K562 (cell line): ENCODE data around the gene MOB1A. TPM values are rescaled to one million over a fixed set of nuclear protein-coding genes. Genes with fewer than 3 reads are reported as not detected.

ENCODE experiments used
- ATF1 ChIP-seq, 2 experiments: fragments of 450-650 bp in 1 of 2; IDR thresholded peaks; 2 replicates each; pipeline ENCODE4 v1.6.1; 2016; ENCODE audit warnings: missing compliant biosample characterization in 1 of 2, missing genetic modification characterization in 1 of 2
- ATF6 ChIP-seq: sonication (generic); formaldehyde crosslinking; IDR thresholded peaks from 2 replicates; pipeline ENCODE4 v1.4.0; 2020; ENCODE audit warnings: mild to moderate bottlenecking, missing genetic modification reagents
- ATF7 ChIP-seq: fragments of 450-650 bp; IDR thresholded peaks from 2 replicates; pipeline ENCODE4 v1.7.1; 2014; ENCODE audit warnings: mild to moderate bottlenecking, moderate library complexity
- CEBPG ChIP-seq, 3 experiments: fragments of 200-800 bp in 1 of 3; sonication (Bioruptor generic) in 1 of 3; sonication (generic) in 1 of 3; formaldehyde crosslinking in 1 of 3; IDR thresholded peaks in 2 of 3; conservative IDR thresholded peaks in 1 of 3; 2 replicates each; pipeline versions ENCODE4 v1.6.1 to v1.8.0; 2016 to 2022; ENCODE audit warnings: missing compliant biosample characterization in 2 of 3, missing genetic modification characterization in 2 of 3, mild to moderate bottlenecking in 1 of 3, missing genetic modification reagents in 1 of 3
- ETS1 ChIP-seq: conservative IDR thresholded peaks from 2 replicates; pipeline ENCODE4 v1.6.1; 2011; ENCODE audit warnings: low read depth, mild to moderate bottlenecking, low read length; ENCODE audit not compliant: control insufficient read depth
- FOXA3 ChIP-seq, 2 experiments: fragments of 450-650 bp in 1 of 2; sonication (generic) in 1 of 2; formaldehyde crosslinking; IDR thresholded peaks in 1 of 2; conservative IDR thresholded peaks in 1 of 2; 2 replicates each; pipeline versions ENCODE4 v1.4.0 to v1.8.0; 2020 to 2022; ENCODE audit warnings: mild to moderate bottlenecking in 2 of 2, missing genetic modification reagents in 1 of 2
- FUS ChIP-seq: fragments of 200-400 bp; formaldehyde crosslinking; optimal IDR thresholded peaks from 2 replicates; pipeline ENCODE3; 2017; ENCODE audit warnings: low read depth, low read length
- HMBOX1 ChIP-seq: sonication (generic); IDR thresholded peaks from 2 replicates; pipeline ENCODE4 v1.6.1; 2016
- MED1 ChIP-seq: sonication (generic); formaldehyde crosslinking; IDR thresholded peaks from 2 replicates; pipeline ENCODE4 v1.8.1; 2023; ENCODE audit warnings: missing genetic modification reagents, borderline replicate concordance
- PATZ1 ChIP-seq: fragments of 250-450 bp; sonication (Bioruptor Pico); IDR thresholded peaks from 2 replicates; pipeline ENCODE4 v1.5.0; 2020; ENCODE audit warnings: mild to moderate bottlenecking, borderline replicate concordance
- POLR2G ChIP-seq: fragments of 200-400 bp; formaldehyde crosslinking; IDR thresholded peaks from 2 replicates; pipeline ENCODE4 v1.6.1; 2017; ENCODE audit warnings: low read depth, mild to moderate bottlenecking, antibody characterized with exemption, low read length, moderate library complexity
- RBM25 ChIP-seq: fragments of 200-400 bp; formaldehyde crosslinking; IDR thresholded peaks from 2 replicates; pipeline ENCODE4 v1.6.1; 2018; ENCODE audit warnings: low read length, low read depth, moderate library complexity; ENCODE audit not compliant: severe bottlenecking
- SMARCB1 ChIP-seq: IDR thresholded peaks from 2 replicates; pipeline ENCODE4 v1.6.1; 2011; ENCODE audit warnings: improper control_type of control experiment, low read depth; ENCODE audit not compliant: insufficient read length
- TEAD4 ChIP-seq, 2 experiments: sonication (generic) in 1 of 2; formaldehyde crosslinking in 1 of 2; IDR thresholded peaks; 2 replicates each; pipeline versions ENCODE4 v1.6.1 to v1.8.0; 2012 to 2022; ENCODE audit warnings: borderline replicate concordance in 1 of 2, inconsistent platforms in 1 of 2, low read length in 1 of 2, mild to moderate bottlenecking in 1 of 2, missing genetic modification reagents in 1 of 2
- ZNF263 ChIP-seq: sonication (generic); formaldehyde crosslinking; IDR thresholded peaks from 2 replicates; pipeline ENCODE4 v1.8.0; 2022; ENCODE audit warnings: mild to moderate bottlenecking, missing genetic modification reagents, borderline replicate concordance
- ZNF740 ChIP-seq, 3 experiments: fragments of 200-800 bp in 1 of 3; sonication (Bioruptor generic) in 1 of 3; sonication (generic) in 1 of 3; formaldehyde crosslinking in 1 of 3; IDR thresholded peaks; 2 replicates each; pipeline versions ENCODE4 v1.6.1 to v1.8.0; 2016 to 2022; ENCODE audit warnings: mild to moderate bottlenecking in 2 of 3, missing compliant biosample characterization in 2 of 3, missing genetic modification characterization in 2 of 3, missing genetic modification reagents in 1 of 3
- polyA plus RNA-seq, 8 experiments: library from polyadenylated mRNA; depleted of rRNA in 4 of 8; stranded (reverse) in 5 of 8; unstranded in 3 of 8; fragments of >200 nt; fragmentation: Nextera tagmentation in 2 of 8; fragmentation: Illumina TruSeq in 1 of 8; extraction: Ambion mirVana in 2 of 8; extraction: Trizol in 1 of 8; gene quantifications; 2 replicates each; pipeline versions ENCODE4 v1.2.1 to v1.2.3, GENCODE V29; 2011 to 2014; ENCODE audit warnings: inconsistent platforms in 1 of 8, missing spikeins in 1 of 8
- total RNA-seq, 7 experiments: library from RNA; depleted of rRNA in 6 of 7; stranded (reverse); fragments of >200 nt in 6 of 7; fragmentation: Illumina TruSeq in 2 of 7; extraction: Trizol in 2 of 7; gene quantifications; 2 replicates each; pipeline versions ENCODE4 v1.2.1 to v1.2.3, GENCODE V29; 2011 to 2021; ENCODE audit warnings: low replicate concordance in 1 of 7

MOB1A gene
- total and polyA plus RNA-seq, 9 of the 15 experiments (the other 6 are each of a cell fraction or from before 2014, with no cell fraction given) = 24.8 to 100 (median 60.2) TPM

GRCh38 chr2:74178211-74179062, at the start of gene MOB1A (continued):
- no peak for TF ChIP-seq PATZ1 (CRISPR knock-in tag)
- TF ChIP-seq ZNF740 (CRISPR knock-in tag; IDR thresholded peaks at IDR 0.05) = no peak
- peak in 1 of 2 experiments; percentile 65; a peak in 1 of 4 replicates for TF ChIP-seq ZNF740 (tag; IDR thresholded peaks at IDR 0.05)
- TF ChIP-seq ZNF263 (CRISPR knock-in tag) = no peak
- TF ChIP-seq FOXA3 (CRISPR knock-in tag; conservative IDR thresholded peaks at IDR 0.05 in 1 of 2, IDR thresholded peaks at IDR 0.05 in 1 of 2) = no peak
- TF ChIP-seq SMARCB1 = no peak
- no peak for TF ChIP-seq CEBPG (CRISPR knock-in tag; IDR thresholded peaks at IDR 0.05)
- TF ChIP-seq CEBPG (tag; conservative IDR thresholded peaks at IDR 0.05 in 1 of 2, IDR thresholded peaks at IDR 0.05 in 1 of 2) = no peak
- TF ChIP-seq MED1 (CRISPR knock-in tag) = no peak
- peak; percentile 77; the same call in 1 of the 2 replicates for TF ChIP-seq ATF6 (CRISPR knock-in tag)
- TF ChIP-seq ETS1 = peak; percentile 49; the same call in 1 of the 2 replicates
- TF ChIP-seq RBM25 = peak; percentile 16
- TF ChIP-seq HMBOX1 = peak; percentile 47; the same call in 1 of the 2 replicates
- TF ChIP-seq TEAD4 (IDR thresholded peaks at IDR 0.05; ENCODE audit: low read length) = 0 out of 2 replicates have a peak, but pooled peaks have one; percentile 8
- TF ChIP-seq TEAD4 (CRISPR knock-in tag; IDR thresholded peaks at IDR 0.05; ENCODE audit: borderline replicate concordance) = no peak
- TF ChIP-seq FUS = no peak
- peak; percentile 99 for TF ChIP-seq POLR2G
- no peak for TF ChIP-seq ATF1 (CRISPR knock-in tag; IDR thresholded peaks at IDR 0.05)
- peak; percentile 54; the same call in 1 of the 2 replicates for TF ChIP-seq ATF1 (tag; IDR thresholded peaks at IDR 0.05)
- peak; percentile 36; the same call in 1 of the 2 replicates for TF ChIP-seq ATF7
